ENCODE results near the gene FZD10. TPM values are rescaled to one million over a fixed set of nuclear protein-coding genes. Genes with fewer than 3 reads are reported as not detected.

Gene FZD10
- total and polyA plus RNA-seq, 12 donors: 0.04 to 0.24 (median 0.07) TPM; not detected in 5

DNA sequence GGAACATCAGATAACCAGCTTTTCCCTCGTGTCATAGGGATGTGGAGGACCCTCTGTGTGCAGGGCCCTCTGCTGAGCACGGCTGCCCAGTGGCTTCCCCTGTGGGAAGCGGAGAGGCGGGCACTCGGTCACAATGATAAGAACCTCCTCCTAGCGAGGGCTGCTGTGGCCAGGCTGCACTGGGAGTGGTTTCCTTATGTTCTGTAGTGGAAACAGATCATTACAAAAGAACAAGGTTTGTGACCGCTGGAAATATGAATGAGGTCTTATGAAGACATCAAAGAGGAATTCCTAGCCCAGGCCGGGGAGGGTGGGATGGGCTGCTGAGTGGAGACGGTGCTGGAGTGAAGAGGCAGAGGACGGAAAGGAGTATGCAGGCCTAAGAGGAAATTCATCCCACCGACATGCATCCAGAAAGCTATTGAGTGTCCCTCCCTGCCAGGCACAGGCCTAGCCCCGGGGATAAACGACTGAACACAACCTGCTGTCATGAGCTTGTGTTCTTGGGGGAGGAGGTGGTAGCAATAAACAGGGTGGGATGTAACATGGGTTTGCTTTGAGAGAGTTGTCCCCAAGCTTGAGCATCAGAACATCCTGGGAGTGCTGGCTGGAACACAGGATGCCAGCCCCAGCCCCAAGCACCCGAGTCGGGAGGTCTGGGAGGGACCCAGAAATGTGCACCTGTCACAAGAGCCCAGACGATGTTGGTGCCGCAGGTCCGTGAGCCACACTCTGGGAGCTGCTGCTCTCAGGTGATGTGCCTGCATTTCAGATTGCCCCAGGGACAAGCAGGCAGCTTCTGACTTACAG lies 37.5 kb downstream of the FZD10 start:
- ATAC-seq: no peak
- intact Hi-C loops (cut with DNase I): no loop called here

DNA sequence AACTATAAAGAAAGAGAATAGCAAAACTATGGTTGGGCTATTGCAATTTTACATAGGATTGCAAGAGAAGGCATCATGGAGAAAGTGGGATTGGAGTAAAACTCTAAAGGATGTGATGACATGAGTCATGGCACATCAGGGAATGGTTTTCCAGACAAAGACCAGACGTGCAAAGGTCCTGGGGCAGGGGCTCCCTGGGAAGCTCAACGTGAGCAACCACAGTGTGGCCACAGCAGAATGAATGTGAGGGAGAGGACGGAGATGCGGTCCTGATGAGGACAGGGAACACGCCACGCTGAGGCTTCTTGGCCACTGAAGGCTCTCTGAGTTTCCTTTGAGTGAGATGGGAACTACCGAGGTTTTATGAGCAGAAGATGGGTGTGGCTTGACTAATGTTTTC lies 38.2 kb downstream of the FZD10 start:
- Histone ChIP-seq H3K4me1 (no peaks in the 10 kb centered on the region), H3K4me3 (no peak overlapping the region), H3K36me3 (no peaks in the 10 kb centered on the region), H3K27ac (no peak overlapping the region), H3K27me3 (peaks cover 0 to 49% (median 21%) of the 10 kb centered on the region in 7 donors), H3K9me3 (peaks cover 0 to 23% (median 0%) of the 10 kb centered on the region in 11 donors)
- no peak for ATAC-seq
- WGBS, 2 donors: 85% methylated on average over 7 of the region's 7 CpGs
- intact Hi-C loops (cut with DNase I): no loop called here
- TF ChIP-seq, protein P1, sequence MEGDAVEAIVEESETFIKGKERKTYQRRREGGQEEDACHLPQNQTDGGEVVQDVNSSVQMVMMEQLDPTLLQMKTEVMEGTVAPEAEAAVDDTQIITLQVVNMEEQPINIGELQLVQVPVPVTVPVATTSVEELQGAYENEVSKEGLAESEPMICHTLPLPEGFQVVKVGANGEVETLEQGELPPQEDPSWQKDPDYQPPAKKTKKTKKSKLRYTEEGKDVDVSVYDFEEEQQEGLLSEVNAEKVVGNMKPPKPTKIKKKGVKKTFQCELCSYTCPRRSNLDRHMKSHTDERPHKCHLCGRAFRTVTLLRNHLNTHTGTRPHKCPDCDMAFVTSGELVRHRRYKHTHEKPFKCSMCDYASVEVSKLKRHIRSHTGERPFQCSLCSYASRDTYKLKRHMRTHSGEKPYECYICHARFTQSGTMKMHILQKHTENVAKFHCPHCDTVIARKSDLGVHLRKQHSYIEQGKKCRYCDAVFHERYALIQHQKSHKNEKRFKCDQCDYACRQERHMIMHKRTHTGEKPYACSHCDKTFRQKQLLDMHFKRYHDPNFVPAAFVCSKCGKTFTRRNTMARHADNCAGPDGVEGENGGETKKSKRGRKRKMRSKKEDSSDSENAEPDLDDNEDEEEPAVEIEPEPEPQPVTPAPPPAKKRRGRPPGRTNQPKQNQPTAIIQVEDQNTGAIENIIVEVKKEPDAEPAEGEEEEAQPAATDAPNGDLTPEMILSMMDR (IDR thresholded peaks at IDR 0.05): no peak
- no peak for DNase-seq

More for the DNA sequence above, 37.5 kb downstream of the FZD10 start:
- peaks cover 0 to 55% (median 21%) of the 10 kb centered on the region in 7 donors for H3K27me3 ChIP-seq
- no peaks in the 10 kb centered on the region for H3K4me1 ChIP-seq
- DNase-seq: no peak
- TF ChIP-seq, protein P1 (IDR thresholded peaks at IDR 0.05): no peak
- H3K4me3 ChIP-seq: no peak overlapping the region
- peaks cover 0 to 23% (median 0%) of the 10 kb centered on the region in 11 donors for H3K9me3 ChIP-seq
- 48 to 52% methylated on average over 18 of the region's 18 CpGs for WGBS, 2 donors
- H3K27ac ChIP-seq: no peak overlapping the region
- H3K36me3 ChIP-seq: no peaks in the 10 kb centered on the region

DNA sequence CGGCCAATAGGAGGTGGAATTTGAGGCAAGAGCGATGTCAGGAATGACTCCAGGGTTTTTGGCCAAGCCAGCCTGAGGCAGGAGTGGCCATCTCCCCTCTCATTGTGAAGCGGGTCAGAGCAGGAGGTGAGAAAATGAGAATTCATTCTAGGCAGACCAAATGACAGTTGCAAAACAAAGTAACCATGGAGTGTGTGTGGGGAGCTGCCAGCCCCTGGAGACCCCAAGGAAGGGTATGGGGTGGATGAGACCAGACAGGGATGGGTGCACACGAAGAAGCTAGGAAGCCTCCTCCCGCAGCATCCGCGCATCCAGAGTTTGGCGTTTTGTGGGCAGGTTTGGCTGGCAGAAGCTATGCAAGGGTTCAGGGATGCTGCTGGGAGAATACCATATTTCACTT lies 38.8 kb downstream of the FZD10 start:
- Histone ChIP-seq H3K36me3 (no peaks in the 10 kb centered on the region), H3K4me1 (no peaks in the 10 kb centered on the region), H3K27me3 (peaks cover 0 to 43% (median 18%) of the 10 kb centered on the region in 7 donors), H3K4me3 (no peak overlapping the region), H3K27ac (no peak overlapping the region), H3K9me3 (peaks cover 0 to 23% (median 0%) of the 10 kb centered on the region in 11 donors)
- intact Hi-C loops (cut with DNase I): no loop called here
- DNase-seq: no peak
- WGBS, 2 donors: 93 to 95% methylated on average over 8 of the region's 8 CpGs
- ATAC-seq: no peak
- TF ChIP-seq, protein P1 (IDR thresholded peaks at IDR 0.05): no peak

DNA sequence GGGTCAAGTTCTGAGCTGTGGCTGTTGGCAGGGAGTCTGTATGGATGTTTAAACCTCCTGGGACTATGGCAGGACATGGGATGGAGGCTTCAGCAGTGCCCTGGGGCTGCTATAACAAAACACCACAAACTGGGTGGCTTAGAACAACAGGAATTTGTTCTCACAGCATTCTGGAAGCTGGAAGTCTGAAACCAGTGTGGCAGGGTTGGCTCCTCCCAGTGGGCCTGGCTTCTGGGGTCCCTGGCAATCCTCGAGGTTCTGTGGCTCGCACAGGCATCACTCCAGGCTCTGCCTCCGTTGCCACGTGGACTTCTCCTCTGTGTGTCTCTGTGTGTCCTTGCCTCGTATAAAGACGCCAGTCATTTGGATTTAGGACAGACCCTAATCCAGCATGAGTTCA lies 39.9 kb downstream of the FZD10 start:
- peaks cover 0 to 33% (median 12%) of the 10 kb centered on the region in 7 donors for H3K27me3 ChIP-seq
- ATAC-seq: no peak
- H3K27ac ChIP-seq: no peak overlapping the region
- peaks cover 0 to 23% (median 0%) of the 10 kb centered on the region in 11 donors for H3K9me3 ChIP-seq
- H3K36me3 ChIP-seq: no peaks in the 10 kb centered on the region
- WGBS, 2 donors: 77 to 83% methylated on average over 6 of the region's 6 CpGs
- TF ChIP-seq, protein P1 (IDR thresholded peaks at IDR 0.05): no peak
- no peak for DNase-seq
- intact Hi-C loops (cut with DNase I): no loop called here
- no peak overlapping the region for H3K4me3 ChIP-seq
- H3K4me1 ChIP-seq: no peaks in the 10 kb centered on the region

All from heart right ventricle (tissue), 16 donors.